HepG2 (cell line): ENCODE data around the gene STK24. TPM values are rescaled to one million over a fixed set of nuclear protein-coding genes. Genes with fewer than 3 reads are reported as not detected.
A peak's percentile ranks its signal among the peaks of the same experiment; 100 is the strongest.

Source experiments
- ATAC-seq: fragments of 200-7000 bp; cut with Tn5 transposase; 3 replicates; pipeline ENCODE4 v1.9.1; 2020; ENCODE audit warnings: mild to moderate bottlenecking, moderate library complexity
- BruUV-seq: library from RNA; stranded (reverse); fragments of 400-500 nt; replicated peaks from 2 replicates; lab custom pipeline; 2021; lab: Mats Ljungman, UMichigan
- CTCF ChIA-PET: fragments of 300-600 bp; formaldehyde crosslinking; extraction: SDS; loops from one replicate; lab custom pipeline; 2021; ENCODE audit warnings: low total read pairs, inconsistent platforms, low intra/inter-chr PET ratio; lab: Yijun Ruan, JAX
- POLR2A ChIA-PET: fragments of 350-600 bp; sonication (Branson Sonifier 250); formaldehyde crosslinking; loops from one replicate; lab custom pipeline; 2020; ENCODE audit warnings: antibody characterized with exemption, inconsistent platforms; lab: Yijun Ruan, JAX
- DNase-seq: peaks from one replicate; pipeline ENCODE4 v3.0.0-alpha.2; 2015; ENCODE audit warnings: low spot score
- FAIRE-seq: peaks from 3 replicates; lab custom pipeline; 2011; peaks lifted over from hg19 to GRCh38; lab: Jason Lieb, UNC
- H2AFZ ChIP-seq: one replicate; pipeline ENCODE4 v1.6.1; 2011; ENCODE audit warnings: low read length, inconsistent platforms
- H3K27ac ChIP-seq: fragments of 300-600 bp; 3 replicates; pipeline ENCODE4 v1.8.0; 2011; ENCODE audit warnings: mixed run types, mild to moderate bottlenecking, mixed read lengths, low read length, inconsistent platforms; ENCODE audit not compliant: insufficient read depth; ENCODE audit errors: extremely low read length
- H3K27me3 ChIP-seq, 2 experiments: fragments of 200-600 bp in 1 of 2; 2 replicates in 1 of 2; 3 replicates in 1 of 2; pipeline versions ENCODE4 v1.6.0 to v1.8.0; 2011; ENCODE audit warnings: low read length in 2 of 2, mild to moderate bottlenecking in 2 of 2, moderate library complexity in 2 of 2, inconsistent platforms in 1 of 2; ENCODE audit not compliant: insufficient read depth in 2 of 2, control insufficient read depth in 1 of 2
- H3K36me3 ChIP-seq, 2 experiments: fragments of 200-600 bp in 1 of 2; replicated peaks in 1 of 2; 2 replicates in 1 of 2; 3 replicates in 1 of 2; pipeline versions ENCODE4 v1.5.1 to v1.8.0; 2011; ENCODE audit warnings: low read length in 2 of 2, inconsistent platforms in 1 of 2; ENCODE audit not compliant: insufficient read depth in 2 of 2, control insufficient read depth in 1 of 2
- H3K4me1 ChIP-seq: 2 replicates; pipeline ENCODE4 v1.5.1; 2012; ENCODE audit warnings: low read length, inconsistent platforms; ENCODE audit not compliant: insufficient read depth
- H3K4me2 ChIP-seq: 2 replicates; pipeline ENCODE4 v1.6.0; 2011; ENCODE audit warnings: low read depth, low read length, inconsistent platforms
- H3K4me3 ChIP-seq, 3 experiments: fragments of 200-600 bp in 1 of 3; sonication (generic), shearing (Covaris generic) in 1 of 3; replicated peaks in 1 of 3; 2 replicates each; pipeline ENCODE4 v1.5.1; 2011 to 2016; ENCODE audit warnings: low read length in 3 of 3, inconsistent platforms in 2 of 3, low read depth in 2 of 3, mild to moderate bottlenecking in 2 of 3, control low read depth in 1 of 3, mixed read lengths in 1 of 3; ENCODE audit not compliant: insufficient read depth in 1 of 3
- H3K79me2 ChIP-seq: one replicate; pipeline ENCODE4 v1.6.1; 2011; ENCODE audit warnings: low read length, inconsistent platforms; ENCODE audit not compliant: insufficient read depth
- H3K9ac ChIP-seq: 2 replicates; pipeline ENCODE4 v1.6.0; 2011; ENCODE audit warnings: mild to moderate bottlenecking, low read depth, low read length, inconsistent platforms; ENCODE audit not compliant: insufficient read depth
- H3K9me3 ChIP-seq: 2 replicates; pipeline ENCODE4 v1.5.1; 2012; ENCODE audit warnings: mild to moderate bottlenecking, low read length
- H4K20me1 ChIP-seq: 2 replicates; pipeline ENCODE4 v1.6.0; 2011; ENCODE audit warnings: inconsistent platforms, mild to moderate bottlenecking, low read length, moderate library complexity; ENCODE audit not compliant: insufficient read depth
- RAD21 ChIP-seq: fragments of 450-650 bp; formaldehyde crosslinking; IDR thresholded peaks from 2 replicates; pipeline ENCODE4 v1.5.0; 2020; ENCODE audit warnings: mild to moderate bottlenecking
- ZNF318 ChIP-seq: sonication (generic); formaldehyde crosslinking; IDR thresholded peaks from 2 replicates; pipeline ENCODE4 v1.4.0; 2020; ENCODE audit warnings: mild to moderate bottlenecking, missing genetic modification reagents
- ZNF329 ChIP-seq: sonication (generic); formaldehyde crosslinking; IDR thresholded peaks from 2 replicates; pipeline ENCODE4 v1.9.0; 2021; ENCODE audit warnings: low read depth, mild to moderate bottlenecking, missing genetic modification reagents
- ZNF646 ChIP-seq: sonication (generic); formaldehyde crosslinking; IDR thresholded peaks from 2 replicates; pipeline ENCODE4 v1.9.0; 2021; ENCODE audit warnings: mild to moderate bottlenecking, missing genetic modification reagents
- ZNF772 ChIP-seq: sonication (generic); formaldehyde crosslinking; IDR thresholded peaks from 2 replicates; pipeline ENCODE4 v1.5.0; 2020; ENCODE audit warnings: mild to moderate bottlenecking, missing genetic modification reagents
- WGBS: methylation state at CpG from one replicate; pipeline ENCODE4 v1.1.6; 2017; ENCODE audit warnings: low lambda C conversion rate; 5-methylcytosine and 5-hydroxymethylcytosine counted together
- in situ Hi-C: cut with HindIII; loops from 2 replicates; pipeline ENCODE4 v1.10.0; 2017; ENCODE audit warnings: low pct_unique_long_range_greater_than_20kb; ENCODE audit not compliant: extremely low pct_ligation_motif_present
- intact Hi-C: fragments of 100-400 bp; cut with micrococcal nuclease; formaldehyde crosslinking; loops from one replicate; pipeline ENCODE4 v1.10.0; 2022; ENCODE audit not compliant: unreplicated experiment
- polyA plus RNA-seq, 8 experiments: library from polyadenylated mRNA; depleted of rRNA in 3 of 8; stranded (reverse) in 7 of 8; unstranded in 1 of 8; fragments of >200 nt; fragmentation: Illumina TruSeq in 4 of 8; extraction: Trizol in 4 of 8; gene quantifications; 2 replicates each; pipeline versions ENCODE4 v1.2.1 to v1.2.3, GENCODE V29; 2011 to 2016; ENCODE audit warnings: low read depth in 4 of 8, missing spikeins in 1 of 8, mixed read lengths in 1 of 8; ENCODE audit not compliant: insufficient read depth in 1 of 8
- total RNA-seq, 5 experiments: library from RNA; depleted of rRNA; stranded (reverse); fragments of >200 nt; fragmentation: Illumina TruSeq; extraction: Trizol; gene quantifications; 2 replicates each; pipeline ENCODE4 v1.2.3, GENCODE V29; 2016; ENCODE audit warnings: low read depth in 1 of 5

The STK24 gene
- total and polyA plus RNA-seq, 2 of the 13 experiments (the other 11 are each of a cell fraction or from before 2014, with no cell fraction given), result 51.3 to 73.0 TPM

- no peak for TF ChIP-seq ZNF318
- TF ChIP-seq RAD21, result peak; percentile 16; the same call in 1 of the 2 replicates
These were observed 534 bp downstream of the STK24 start (continued) for GRCh38 chr13:98576200-98576945.

GRCh38 chr13:98575904-98576199, 1.1 kb downstream of the STK24 start:
- Histone ChIP-seq H3K9me3 (no peaks in the 10 kb centered on the region), H4K20me1 (peaks cover 43% of the 10 kb centered on the region), H3K4me3 (peak overlapping the region; percentile 88 to 96 (median 95)), H3K9ac (peak overlapping the region; percentile 94), H3K4me2 (peak overlapping the region; percentile 90), H3K4me1 (peaks cover 50% of the 10 kb centered on the region), H3K27ac (peak overlapping the region; percentile 78), H3K27me3 (no peaks in the 10 kb centered on the region; a peak in 1 of 5 replicates), H3K36me3 (no peaks in the 10 kb centered on the region), H2AFZ (no peak overlapping the region), H3K79me2 (peaks cover 63% of the 10 kb centered on the region)
- WGBS, result 0% methylated on average over 11 of the region's 15 CpGs
- FAIRE-seq (no peak), ATAC-seq (no peak), DNase-seq (no peak)
- ChIA-PET CTCF (no interaction called here), POLR2A (interaction anchor here (1.0 to 1.3 kb wide), 2 partner anchors 69 to 91 kb away, joined by 3 to 4 read pairs; no protein-coding TSS in a partner anchor)
- no TSS peak for BruUV-seq
- no peak for TF ChIP-seq ZNF646 (CRISPR knock-in tag)
- TF ChIP-seq ZNF772 (CRISPR knock-in tag), result 0 out of 2 replicates have a peak, but pooled peaks have one; percentile 28
- 0 out of 2 replicates have a peak, but pooled peaks have one; percentile 18 for TF ChIP-seq ZNF329 (CRISPR knock-in tag)
- intact Hi-C loops, result loop anchor here (10.0 kb wide), 2 partner anchors 79 to 269 kb away; no protein-coding TSS in a partner anchor
- in situ Hi-C loops, result no loop called here
